ENCODE data around the gene CAPZB. TPM values are rescaled to one million over a fixed set of nuclear protein-coding genes. Genes with fewer than 3 reads are reported as not detected.

CAPZB gene
- polyA plus RNA-seq, 1 of the 3 experiments (the other 2 are of a cell fraction): 122 TPM

- 93% methylated on average over 9 of the region's 9 CpGs for WGBS (ENCODE audit: low lambda C conversion rate)
Observed at GRCh38 chr1:19333587-19334354, 151.6 kb downstream of the CAPZB start.

More at GRCh38 chr1:19333587-19334354, 151.6 kb downstream of the CAPZB start:
- no peak overlapping the region for H3K27ac ChIP-seq (ENCODE audit: low read depth in 2 of 2, low read length in 1 of 2)
- no peak overlapping the region for H3K9ac ChIP-seq
- no peak for DNase-seq
- H3F3A ChIP-seq (replicated peaks; ENCODE audit: insufficient read depth): peaks cover 3% of the 10 kb centered on the region
- no peak overlapping the region for H2AFZ ChIP-seq (ENCODE audit: low read depth)
- H3K27me3 ChIP-seq (ENCODE audit: insufficient read depth): no peaks in the 10 kb centered on the region
- no peaks in the 10 kb centered on the region for H3K79me2 ChIP-seq (ENCODE audit: insufficient read depth)
- no peak overlapping the region for H3K4me2 ChIP-seq
- CTCF ChIA-PET: interaction anchor here (0.6 to 2.5 kb wide), 4 partner anchors 11 to 326 kb away, joined by 3 to 8 read pairs (median 4); no protein-coding TSS in a partner anchor
- H3K4me3 ChIP-seq (ENCODE audit: low read depth in 2 of 2, low read length in 1 of 2): no peak overlapping the region
- no peaks in the 10 kb centered on the region for H3K9me2 ChIP-seq
- TF ChIP-seq SMC3 (IDR thresholded peaks at IDR 0.05; ENCODE audit: low read depth, low read length) (no peak), FOSL2 (IDR thresholded peaks at IDR 0.05; ENCODE audit: borderline replicate concordance, low read depth) (no peak), REST (IDR thresholded peaks at IDR 0.05; ENCODE audit: low read depth, low read length) (no peak), CHD2 (IDR thresholded peaks at IDR 0.05; ENCODE audit: low read length, partially characterized antibody) (no peak), MXI1 (IDR thresholded peaks at IDR 0.05; ENCODE audit: low read depth, low read length) (no peak)
- TF ChIP-seq, protein P1, sequence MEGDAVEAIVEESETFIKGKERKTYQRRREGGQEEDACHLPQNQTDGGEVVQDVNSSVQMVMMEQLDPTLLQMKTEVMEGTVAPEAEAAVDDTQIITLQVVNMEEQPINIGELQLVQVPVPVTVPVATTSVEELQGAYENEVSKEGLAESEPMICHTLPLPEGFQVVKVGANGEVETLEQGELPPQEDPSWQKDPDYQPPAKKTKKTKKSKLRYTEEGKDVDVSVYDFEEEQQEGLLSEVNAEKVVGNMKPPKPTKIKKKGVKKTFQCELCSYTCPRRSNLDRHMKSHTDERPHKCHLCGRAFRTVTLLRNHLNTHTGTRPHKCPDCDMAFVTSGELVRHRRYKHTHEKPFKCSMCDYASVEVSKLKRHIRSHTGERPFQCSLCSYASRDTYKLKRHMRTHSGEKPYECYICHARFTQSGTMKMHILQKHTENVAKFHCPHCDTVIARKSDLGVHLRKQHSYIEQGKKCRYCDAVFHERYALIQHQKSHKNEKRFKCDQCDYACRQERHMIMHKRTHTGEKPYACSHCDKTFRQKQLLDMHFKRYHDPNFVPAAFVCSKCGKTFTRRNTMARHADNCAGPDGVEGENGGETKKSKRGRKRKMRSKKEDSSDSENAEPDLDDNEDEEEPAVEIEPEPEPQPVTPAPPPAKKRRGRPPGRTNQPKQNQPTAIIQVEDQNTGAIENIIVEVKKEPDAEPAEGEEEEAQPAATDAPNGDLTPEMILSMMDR (IDR thresholded peaks at IDR 0.05): no peak
- TF ChIP-seq, protein P2, sequence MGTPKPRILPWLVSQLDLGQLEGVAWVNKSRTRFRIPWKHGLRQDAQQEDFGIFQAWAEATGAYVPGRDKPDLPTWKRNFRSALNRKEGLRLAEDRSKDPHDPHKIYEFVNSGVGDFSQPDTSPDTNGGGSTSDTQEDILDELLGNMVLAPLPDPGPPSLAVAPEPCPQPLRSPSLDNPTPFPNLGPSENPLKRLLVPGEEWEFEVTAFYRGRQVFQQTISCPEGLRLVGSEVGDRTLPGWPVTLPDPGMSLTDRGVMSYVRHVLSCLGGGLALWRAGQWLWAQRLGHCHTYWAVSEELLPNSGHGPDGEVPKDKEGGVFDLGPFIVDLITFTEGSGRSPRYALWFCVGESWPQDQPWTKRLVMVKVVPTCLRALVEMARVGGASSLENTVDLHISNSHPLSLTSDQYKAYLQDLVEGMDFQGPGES (IDR thresholded peaks at IDR 0.05; ENCODE audit: low read depth, low read length): no peak
- TF ChIP-seq, protein P3, sequence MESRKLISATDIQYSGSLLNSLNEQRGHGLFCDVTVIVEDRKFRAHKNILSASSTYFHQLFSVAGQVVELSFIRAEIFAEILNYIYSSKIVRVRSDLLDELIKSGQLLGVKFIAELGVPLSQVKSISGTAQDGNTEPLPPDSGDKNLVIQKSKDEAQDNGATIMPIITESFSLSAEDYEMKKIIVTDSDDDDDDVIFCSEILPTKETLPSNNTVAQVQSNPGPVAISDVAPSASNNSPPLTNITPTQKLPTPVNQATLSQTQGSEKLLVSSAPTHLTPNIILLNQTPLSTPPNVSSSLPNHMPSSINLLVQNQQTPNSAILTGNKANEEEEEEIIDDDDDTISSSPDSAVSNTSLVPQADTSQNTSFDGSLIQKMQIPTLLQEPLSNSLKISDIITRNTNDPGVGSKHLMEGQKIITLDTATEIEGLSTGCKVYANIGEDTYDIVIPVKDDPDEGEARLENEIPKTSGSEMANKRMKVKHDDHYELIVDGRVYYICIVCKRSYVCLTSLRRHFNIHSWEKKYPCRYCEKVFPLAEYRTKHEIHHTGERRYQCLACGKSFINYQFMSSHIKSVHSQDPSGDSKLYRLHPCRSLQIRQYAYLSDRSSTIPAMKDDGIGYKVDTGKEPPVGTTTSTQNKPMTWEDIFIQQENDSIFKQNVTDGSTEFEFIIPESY (IDR thresholded peaks at IDR 0.05; ENCODE audit: borderline replicate concordance, low read depth): no peak
- H3K36me3 ChIP-seq (replicated peaks in 1 of 2; ENCODE audit: control insufficient read depth in 1 of 2, insufficient read depth in 2 of 2, low read length in 1 of 2): peaks cover 0 to 3% of the 10 kb centered on the region in 2 experiments
- no peaks in the 10 kb centered on the region for H4K20me1 ChIP-seq (ENCODE audit: insufficient read depth)
- peaks cover 0 to 19% of the 10 kb centered on the region in 2 experiments; a peak in 2 of 4 replicates for H3K4me1 ChIP-seq (ENCODE audit: control insufficient read depth in 1 of 2, insufficient read depth in 2 of 2, low read depth in 1 of 2, low read length in 1 of 2)
- H3K9me3 ChIP-seq: no peaks in the 10 kb centered on the region
- POLR2A ChIA-PET: no interaction called here

All from SK-N-SH (cell line).